ENCODE data around the gene DIRAS2.

- TF ChIP-seq CTCF (IDR thresholded peaks at IDR 0.05) (no peak), POLR2A (IDR thresholded peaks at IDR 0.05) (no peak)
Observed at GRCh38 chr9:90611121-90611520, 31.5 kb downstream of the DIRAS2 start.
